ENCODE results near the gene KRT222.

The KRT222 gene

GRCh38 chr17:40615068-40615840, 49.7 kb downstream of the KRT222 start:
- DNase-seq (ENCODE audit: low read depth) = peak; percentile 39

GRCh38 chr17:40614431-40615067, 50.4 kb downstream of the KRT222 start:
- no peak for DNase-seq (ENCODE audit: low read depth)

DNA sequence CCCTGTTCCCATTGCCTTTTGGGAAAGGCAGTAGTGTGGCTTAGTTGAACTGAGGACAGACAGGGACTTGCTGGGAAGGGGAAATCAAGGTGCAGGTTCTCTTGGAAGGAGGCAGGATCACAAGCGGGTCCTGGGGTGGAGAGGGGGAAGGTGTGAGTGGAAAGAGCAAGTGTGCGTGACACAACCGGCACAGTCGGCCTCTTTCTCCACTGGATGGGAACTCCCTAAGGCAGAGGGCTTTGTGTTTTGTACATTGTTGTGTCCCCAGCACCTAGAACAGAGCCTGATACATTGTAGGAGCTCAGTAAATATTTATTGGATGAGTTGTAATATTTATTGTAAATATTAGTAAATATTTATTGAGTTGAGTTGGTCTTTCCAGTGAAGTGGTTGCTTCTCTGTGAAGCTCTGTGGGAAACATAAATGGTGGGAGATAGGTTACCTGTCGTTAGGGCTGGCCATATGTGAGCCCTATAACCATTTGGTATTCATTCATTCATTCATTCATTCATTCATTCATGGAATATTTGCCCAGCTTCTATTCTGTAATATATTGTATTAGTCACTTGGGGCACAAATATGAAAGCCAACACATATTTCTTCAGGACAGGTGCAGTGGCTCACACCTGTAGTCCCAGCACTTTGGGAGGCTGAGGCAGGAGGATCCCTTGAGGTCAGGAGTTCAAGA, 51.4 kb downstream of the KRT222 start:
- DNase-seq (ENCODE audit: low read depth) = no peak

- DNase-seq (ENCODE audit: low read depth) = no peak
These were observed 52.3 kb downstream of the KRT222 start for GRCh38 chr17:40612599-40613244.

GRCh38 chr17:40611840-40612474, 53.0 kb downstream of the KRT222 start:
- peak; percentile 21 for DNase-seq (ENCODE audit: low read depth)

- DNase-seq (ENCODE audit: low read depth) = no peak
These were observed 54.6 kb downstream of the KRT222 start for GRCh38 chr17:40610359-40610758.

DNA sequence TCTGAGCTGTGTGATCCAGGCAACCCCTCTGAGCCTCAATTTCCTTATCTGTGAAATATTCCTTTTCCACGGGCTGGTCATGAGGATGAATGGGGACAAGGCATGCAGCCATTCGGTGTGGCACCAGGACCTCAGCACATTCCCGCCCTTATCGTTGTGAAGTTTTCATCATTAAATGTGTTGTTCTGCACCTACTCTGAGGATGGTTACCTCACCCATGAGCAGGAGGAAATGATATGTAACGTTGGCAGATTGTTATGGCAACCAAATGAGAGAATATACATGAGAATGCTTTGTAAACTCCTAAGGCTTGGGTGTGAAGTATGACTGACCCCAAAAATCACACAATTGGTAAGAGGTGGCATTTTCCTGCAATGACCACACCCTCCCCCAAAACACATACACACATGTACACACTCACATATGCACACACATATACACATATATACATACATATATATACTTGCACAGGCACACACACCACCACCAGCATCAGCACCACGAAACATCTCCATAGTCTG, 56.9 kb downstream of the KRT222 start:
- DNase-seq (ENCODE audit: low read depth) = no peak

- no peak for DNase-seq (ENCODE audit: low read depth)
These were observed 57.3 kb downstream of the KRT222 start for GRCh38 chr17:40607641-40608040.

DNA sequence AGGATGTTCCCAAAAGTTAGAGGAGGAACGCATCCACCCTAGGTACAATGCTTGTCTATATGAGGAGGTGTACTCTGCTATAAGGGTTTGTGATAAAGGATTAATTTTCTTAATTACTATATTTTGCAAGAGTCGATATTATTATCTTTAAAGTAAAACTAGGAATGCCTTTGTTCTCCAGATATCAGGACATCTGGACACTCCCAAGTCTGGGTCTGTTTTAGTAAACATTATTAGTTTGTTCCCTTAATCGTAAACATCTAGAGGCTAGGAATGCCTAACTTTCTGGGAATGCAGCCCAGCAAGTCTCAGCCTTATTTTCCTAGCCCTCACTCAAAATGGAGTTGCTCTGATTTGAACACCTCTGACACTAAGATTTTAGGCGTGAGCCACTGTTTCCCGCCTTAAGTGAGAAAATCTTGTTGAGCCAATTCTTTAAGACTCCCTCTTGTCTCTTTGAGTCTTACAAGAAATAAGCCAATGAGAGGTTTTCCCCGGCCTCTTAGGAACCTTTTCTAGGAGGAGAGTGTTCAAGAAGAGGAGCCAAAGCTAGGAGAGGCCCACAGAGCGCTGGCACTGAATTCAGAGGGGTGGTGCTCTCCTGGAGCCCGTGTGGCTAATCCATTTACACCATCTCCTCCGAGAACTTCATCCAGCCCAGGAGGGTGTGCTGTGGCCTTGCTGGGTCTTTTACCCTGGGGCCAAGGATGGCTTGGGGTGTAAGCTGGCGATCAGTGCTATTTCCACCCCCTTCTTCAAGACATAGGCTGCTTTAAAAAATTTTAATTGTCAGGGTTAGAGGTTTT, 58.2 kb downstream of the KRT222 start:
- no peak for DNase-seq (ENCODE audit: low read depth)

- no peak for DNase-seq (ENCODE audit: low read depth)
These were observed 59.7 kb downstream of the KRT222 start for GRCh38 chr17:40605306-40605705.

Data from amniotic epithelial cell (primary cell).